Trophoblast cell (in vitro differentiated cells and primary cell): ENCODE results near the gene NLRC5.

ENCODE experiments used
- DNase-seq, 2 donors: peaks; one replicate each; pipeline ENCODE4 v3.0.0-alpha.2; 2016
- H2AFZ ChIP-seq: 2 replicates; pipeline ENCODE4 v1.6.1; 2013; ENCODE audit warnings: low read length, moderate library complexity, mild to moderate bottlenecking; ENCODE audit not compliant: insufficient read depth, poor library complexity
- H2AK5ac ChIP-seq: 2 replicates; pipeline ENCODE4 v1.6.1; 2013; ENCODE audit warnings: mild to moderate bottlenecking, low read length
- H2BK120ac ChIP-seq: 2 replicates; pipeline ENCODE4 v1.6.1; 2013; ENCODE audit warnings: low read length, mild to moderate bottlenecking, moderate library complexity; ENCODE audit not compliant: insufficient read depth, poor library complexity
- H2BK12ac ChIP-seq: 2 replicates; pipeline ENCODE4 v1.6.1; 2013; ENCODE audit warnings: mild to moderate bottlenecking, low read length, moderate library complexity
- H2BK5ac ChIP-seq: 2 replicates; pipeline ENCODE4 v1.6.1; 2013; ENCODE audit warnings: low read length, low read depth, moderate library complexity, mild to moderate bottlenecking; ENCODE audit not compliant: poor library complexity
- H3K14ac ChIP-seq: 2 replicates; pipeline ENCODE4 v1.6.1; 2013; ENCODE audit warnings: mild to moderate bottlenecking, low read length
- H3K18ac ChIP-seq: 2 replicates; pipeline ENCODE4 v1.6.1; 2013; ENCODE audit warnings: mild to moderate bottlenecking, low read length
- H3K23ac ChIP-seq: 2 replicates; pipeline ENCODE4 v1.6.1; 2013; ENCODE audit warnings: low read length
- H3K27ac ChIP-seq: 2 replicates; pipeline ENCODE4 v1.5.1; 2013; ENCODE audit warnings: low read depth, mild to moderate bottlenecking, inconsistent platforms, low read length, moderate library complexity
- H3K27me3 ChIP-seq: 2 replicates; pipeline ENCODE4 v1.6.1; 2013; ENCODE audit warnings: inconsistent platforms, mild to moderate bottlenecking, low read length, moderate library complexity; ENCODE audit not compliant: insufficient read depth
- H3K36me3 ChIP-seq, 2 experiments: 1 replicate in 1 of 2; 2 replicates in 1 of 2; pipeline ENCODE4 v1.6.1; 2013; ENCODE audit warnings: low read length in 2 of 2, mild to moderate bottlenecking in 2 of 2, moderate library complexity in 1 of 2; ENCODE audit not compliant: insufficient read depth in 2 of 2, control insufficient read depth in 1 of 2
- H3K4ac ChIP-seq: 2 replicates; pipeline ENCODE4 v1.6.1; 2013; ENCODE audit warnings: low read depth, mild to moderate bottlenecking, low read length, moderate library complexity
- H3K4me1 ChIP-seq, 2 experiments: 1 replicate in 1 of 2; 2 replicates in 1 of 2; pipeline ENCODE4 v1.6.1; 2013; ENCODE audit warnings: low read length in 2 of 2, mild to moderate bottlenecking in 2 of 2, moderate library complexity in 1 of 2; ENCODE audit not compliant: insufficient read depth in 2 of 2, control insufficient read depth in 1 of 2
- H3K4me2 ChIP-seq: 2 replicates; pipeline ENCODE4 v1.6.1; 2013; ENCODE audit warnings: inconsistent platforms, mild to moderate bottlenecking, low read length, moderate library complexity
- H3K4me3 ChIP-seq: 2 replicates; pipeline ENCODE4 v1.5.1; 2013; ENCODE audit warnings: mild to moderate bottlenecking, low read depth, low read length, inconsistent platforms
- H3K79me1 ChIP-seq: one replicate; pipeline ENCODE4 v1.6.1; 2013; ENCODE audit warnings: low read length
- H3K79me2 ChIP-seq: 2 replicates; pipeline ENCODE4 v1.6.1; 2013; ENCODE audit warnings: low read length, mild to moderate bottlenecking; ENCODE audit not compliant: control insufficient read depth, insufficient read depth, poor library complexity
- H3K9ac ChIP-seq: 2 replicates; pipeline ENCODE4 v1.6.1; 2013; ENCODE audit warnings: mild to moderate bottlenecking, low read length
- H3K9me3 ChIP-seq: 2 replicates; pipeline ENCODE4 v1.6.1; 2013; ENCODE audit warnings: low read depth, mild to moderate bottlenecking, control low read depth, inconsistent platforms, low read length; ENCODE audit not compliant: insufficient read depth
- H4K12ac ChIP-seq: 2 replicates; pipeline ENCODE4 v1.6.1; 2013; ENCODE audit warnings: low read depth, mild to moderate bottlenecking, low read length, moderate library complexity
- H4K8ac ChIP-seq: 2 replicates; pipeline ENCODE4 v1.6.1; 2013; ENCODE audit warnings: low read depth, mild to moderate bottlenecking, low read length, moderate library complexity
- H4K91ac ChIP-seq: one replicate; pipeline ENCODE4 v1.6.1; 2013; ENCODE audit warnings: low read depth, mild to moderate bottlenecking, low read length, moderate library complexity
- WGBS: extraction: QIAGEN DNeasy Blood & Tissue Kit; methylation state at CpG from one replicate; pipeline ENCODE4 v1.1.7; 2013; ENCODE audit warnings: missing lambda C conversion rate; ENCODE audit not compliant: insufficient read length, insufficient coverage; ENCODE audit errors: extremely low coverage; 5-methylcytosine and 5-hydroxymethylcytosine counted together

The NLRC5 gene

GRCh38 chr16:57024894-57025680, 35.7 kb downstream of the NLRC5 start:
- no peak overlapping the region for H4K8ac ChIP-seq
- WGBS = no CpG with 5 or more reads among the region's 19 CpGs
- H3K4me1 ChIP-seq = peaks cover 1 to 8% of the 10 kb centered on the region in 2 experiments

GRCh38 chr16:57025941-57026777, 36.8 kb downstream of the NLRC5 start:
- Histone ChIP-seq H2AK5ac (no peak overlapping the region), H3K4me1 (peaks cover 1 to 8% of the 10 kb centered on the region in 2 experiments), H2BK5ac (no peak overlapping the region), H3K18ac (no peak overlapping the region), H3K27ac (no peak overlapping the region), H3K4me3 (no peak overlapping the region), H3K79me1 (no peaks in the 10 kb centered on the region), H3K9ac (no peak overlapping the region), H2BK120ac (no peak overlapping the region), H4K91ac (no peak overlapping the region), H3K4ac (no peak overlapping the region), H3K79me2 (no peaks in the 10 kb centered on the region), H3K27me3 (no peaks in the 10 kb centered on the region), H3K14ac (no peak overlapping the region), H3K36me3 (no peaks in the 10 kb centered on the region), H4K8ac (no peak overlapping the region), H2BK12ac (no peak overlapping the region), H4K12ac (peak overlapping the region; percentile 16), H3K4me2 (no peak overlapping the region), H3K23ac (no peak overlapping the region), H3K9me3 (peaks cover 3% of the 10 kb centered on the region), H2AFZ (no peak overlapping the region)
- WGBS = no CpG with 5 or more reads among the region's 21 CpGs
- no peak for DNase-seq

More at GRCh38 chr16:57024894-57025680, 35.7 kb downstream of the NLRC5 start:
- Histone ChIP-seq H3K18ac (no peak overlapping the region), H2BK5ac (no peak overlapping the region), H3K27me3 (no peaks in the 10 kb centered on the region), H3K9ac (no peak overlapping the region), H3K36me3 (no peaks in the 10 kb centered on the region), H2AFZ (no peak overlapping the region), H3K4me3 (no peak overlapping the region), H3K79me2 (no peaks in the 10 kb centered on the region), H3K23ac (no peak overlapping the region), H3K79me1 (no peaks in the 10 kb centered on the region), H4K12ac (no peak overlapping the region), H2BK120ac (no peak overlapping the region), H3K27ac (no peak overlapping the region), H3K4me2 (no peak overlapping the region), H3K4ac (no peak overlapping the region), H2AK5ac (no peak overlapping the region), H3K9me3 (peaks cover 3% of the 10 kb centered on the region), H4K91ac (no peak overlapping the region), H3K14ac (no peak overlapping the region), H2BK12ac (no peak overlapping the region)
- no peak for DNase-seq

GRCh38 chr16:57026778-57027062, 37.4 kb downstream of the NLRC5 start:
- H3K18ac ChIP-seq = no peak overlapping the region
- H3K9ac ChIP-seq = no peak overlapping the region
- H3K27me3 ChIP-seq = no peaks in the 10 kb centered on the region
- no peak overlapping the region for H4K12ac ChIP-seq
- no peaks in the 10 kb centered on the region for H3K79me1 ChIP-seq
- no peak overlapping the region for H3K4me2 ChIP-seq
- DNase-seq = no peak
- no peak overlapping the region for H2BK12ac ChIP-seq
- no peak overlapping the region for H3K23ac ChIP-seq
- peaks cover 1 to 8% of the 10 kb centered on the region in 2 experiments for H3K4me1 ChIP-seq
- no peak overlapping the region for H2AFZ ChIP-seq
- H3K4ac ChIP-seq = no peak overlapping the region
- H3K36me3 ChIP-seq = no peaks in the 10 kb centered on the region
- H3K27ac ChIP-seq = no peak overlapping the region
- H3K9me3 ChIP-seq = peaks cover 2% of the 10 kb centered on the region
- no peak overlapping the region for H2AK5ac ChIP-seq
- H3K79me2 ChIP-seq = no peaks in the 10 kb centered on the region
- H4K91ac ChIP-seq = no peak overlapping the region
- H2BK120ac ChIP-seq = no peak overlapping the region
- no peak overlapping the region for H4K8ac ChIP-seq
- H3K4me3 ChIP-seq = no peak overlapping the region
- WGBS = no CpG with 5 or more reads among the region's 3 CpGs
- no peak overlapping the region for H3K14ac ChIP-seq
- H2BK5ac ChIP-seq = no peak overlapping the region

GRCh38 chr16:57027067-57027466, 37.7 kb downstream of the NLRC5 start:
- no peak overlapping the region for H3K4me3 ChIP-seq
- no peak overlapping the region for H2BK12ac ChIP-seq
- H2AFZ ChIP-seq = no peak overlapping the region
- H3K4me1 ChIP-seq = peaks cover 1 to 8% of the 10 kb centered on the region in 2 experiments
- no peak overlapping the region for H3K23ac ChIP-seq
- H3K27me3 ChIP-seq = no peaks in the 10 kb centered on the region
- H3K27ac ChIP-seq = no peak overlapping the region
- no peak for DNase-seq
- H2AK5ac ChIP-seq = no peak overlapping the region
- H3K9ac ChIP-seq = no peak overlapping the region
- H3K4ac ChIP-seq = no peak overlapping the region
- no peak overlapping the region for H3K4me2 ChIP-seq
- no peak overlapping the region for H3K14ac ChIP-seq
- no peak overlapping the region for H4K8ac ChIP-seq
- H4K12ac ChIP-seq = no peak overlapping the region
- no CpG with 5 or more reads among the region's 2 CpGs for WGBS
- no peaks in the 10 kb centered on the region for H3K36me3 ChIP-seq
- no peak overlapping the region for H2BK120ac ChIP-seq
- no peak overlapping the region for H4K91ac ChIP-seq
- peaks cover 1% of the 10 kb centered on the region for H3K9me3 ChIP-seq
- H3K18ac ChIP-seq = no peak overlapping the region
- H3K79me1 ChIP-seq = no peaks in the 10 kb centered on the region
- no peaks in the 10 kb centered on the region for H3K79me2 ChIP-seq
- no peak overlapping the region for H2BK5ac ChIP-seq
